ENCODE results near the gene IGF2BP2. TPM values are rescaled to one million over a fixed set of nuclear protein-coding genes. Genes with fewer than 3 reads are reported as not detected.

The IGF2BP2 gene
- total RNA-seq, 1 experiment from 2014 or later, result 154 TPM

DNA sequence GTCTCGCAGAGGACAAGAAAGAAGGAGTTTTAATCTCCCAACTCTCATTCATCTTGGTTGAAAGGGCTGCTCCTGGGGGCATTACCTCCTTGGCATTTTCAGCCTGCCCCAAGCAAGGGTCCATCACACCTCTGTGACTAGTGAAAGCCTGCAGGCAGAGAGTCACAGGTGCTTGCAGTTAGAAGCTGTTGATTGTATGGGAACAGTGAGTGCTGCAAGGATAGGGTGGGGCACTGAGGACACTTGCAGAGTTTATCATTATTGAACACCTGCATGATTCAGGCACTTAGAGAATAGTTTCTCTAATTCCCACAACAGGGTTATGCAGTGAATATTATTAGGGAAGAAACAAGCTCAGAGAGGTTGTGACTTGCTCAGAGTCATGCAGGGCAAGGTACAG lies 41.7 kb upstream of the IGF2BP2 start:
- DNase-seq (ENCODE audit: unreplicated experiment), result no peak
- no peaks in the 10 kb centered on the region for H3K36me3 Mint-ChIP-seq (ENCODE audit: insufficient read depth, unreplicated experiment)
- POLR2A ChIA-PET, result interaction anchor here (0.6 to 1.2 kb wide), 5 partner anchors 27 to 154 kb away, joined by 3 to 4 read pairs (median 3); no protein-coding TSS in a partner anchor
- intact Hi-C loops (cut with micrococcal nuclease), result no loop called here
- H3K27ac Mint-ChIP-seq (ENCODE audit: low read depth, unreplicated experiment), result no peak overlapping the region
- BruUV-seq (replicated peaks), result no TSS peak
- peaks cover 5% of the 10 kb centered on the region for H3K4me1 Mint-ChIP-seq (ENCODE audit: insufficient read depth, unreplicated experiment)
- TF ChIP-seq, protein P1, sequence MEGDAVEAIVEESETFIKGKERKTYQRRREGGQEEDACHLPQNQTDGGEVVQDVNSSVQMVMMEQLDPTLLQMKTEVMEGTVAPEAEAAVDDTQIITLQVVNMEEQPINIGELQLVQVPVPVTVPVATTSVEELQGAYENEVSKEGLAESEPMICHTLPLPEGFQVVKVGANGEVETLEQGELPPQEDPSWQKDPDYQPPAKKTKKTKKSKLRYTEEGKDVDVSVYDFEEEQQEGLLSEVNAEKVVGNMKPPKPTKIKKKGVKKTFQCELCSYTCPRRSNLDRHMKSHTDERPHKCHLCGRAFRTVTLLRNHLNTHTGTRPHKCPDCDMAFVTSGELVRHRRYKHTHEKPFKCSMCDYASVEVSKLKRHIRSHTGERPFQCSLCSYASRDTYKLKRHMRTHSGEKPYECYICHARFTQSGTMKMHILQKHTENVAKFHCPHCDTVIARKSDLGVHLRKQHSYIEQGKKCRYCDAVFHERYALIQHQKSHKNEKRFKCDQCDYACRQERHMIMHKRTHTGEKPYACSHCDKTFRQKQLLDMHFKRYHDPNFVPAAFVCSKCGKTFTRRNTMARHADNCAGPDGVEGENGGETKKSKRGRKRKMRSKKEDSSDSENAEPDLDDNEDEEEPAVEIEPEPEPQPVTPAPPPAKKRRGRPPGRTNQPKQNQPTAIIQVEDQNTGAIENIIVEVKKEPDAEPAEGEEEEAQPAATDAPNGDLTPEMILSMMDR (IDR thresholded peaks at IDR 0.05; ENCODE audit: unreplicated experiment), result no peak
- CTCF ChIA-PET, result interaction anchor here (1.0 to 1.5 kb wide), 4 partner anchors 41 to 206 kb away, joined by 3 to 4 read pairs (median 3); no protein-coding TSS in a partner anchor
- H3K27me3 Mint-ChIP-seq (ENCODE audit: insufficient read depth, unreplicated experiment), result no peaks in the 10 kb centered on the region
- H3K4me3 Mint-ChIP-seq (ENCODE audit: unreplicated experiment), result no peak overlapping the region
- no peaks in the 10 kb centered on the region for H3K9me3 Mint-ChIP-seq (ENCODE audit: unreplicated experiment)

DNA sequence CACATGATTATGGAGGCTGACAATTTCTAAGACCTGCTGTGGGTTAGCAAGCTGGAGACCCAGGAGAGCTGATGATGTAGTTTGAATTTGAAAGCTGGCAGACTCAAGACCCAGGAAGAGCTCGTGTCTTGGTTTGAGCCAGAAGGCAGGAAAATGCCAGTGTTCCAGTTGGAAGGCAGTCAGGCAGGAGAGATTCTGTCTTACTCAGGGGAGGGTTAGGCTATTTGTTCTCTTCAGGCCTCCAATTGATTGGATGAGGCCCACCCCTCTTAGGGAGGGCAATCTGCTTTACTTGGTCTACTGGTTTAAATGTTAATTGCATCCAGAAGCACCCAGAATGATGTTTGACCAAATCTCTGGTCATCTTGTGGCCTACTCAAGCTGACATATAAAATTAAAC lies 40.4 kb upstream of the IGF2BP2 start:
- no peak overlapping the region for H3K4me3 Mint-ChIP-seq (ENCODE audit: unreplicated experiment)
- no peaks in the 10 kb centered on the region for H3K27me3 Mint-ChIP-seq (ENCODE audit: insufficient read depth, unreplicated experiment)
- H3K4me1 Mint-ChIP-seq (ENCODE audit: insufficient read depth, unreplicated experiment), result peaks cover 5% of the 10 kb centered on the region
- CTCF ChIA-PET, result interaction anchor here (0.6 to 1.5 kb wide), 3 partner anchors 9 to 204 kb away, joined by 3 to 4 read pairs (median 3); no protein-coding TSS in a partner anchor
- no peak for DNase-seq (ENCODE audit: unreplicated experiment)
- H3K27ac Mint-ChIP-seq (ENCODE audit: low read depth, unreplicated experiment), result no peak overlapping the region
- H3K9me3 Mint-ChIP-seq (ENCODE audit: unreplicated experiment), result no peaks in the 10 kb centered on the region
- H3K36me3 Mint-ChIP-seq (ENCODE audit: insufficient read depth, unreplicated experiment), result no peaks in the 10 kb centered on the region
- intact Hi-C loops (cut with micrococcal nuclease), result no loop called here
- no TSS peak for BruUV-seq (replicated peaks)
- POLR2A ChIA-PET, result no interaction called here
- TF ChIP-seq, protein P1 (IDR thresholded peaks at IDR 0.05; ENCODE audit: unreplicated experiment), result no peak

DNA sequence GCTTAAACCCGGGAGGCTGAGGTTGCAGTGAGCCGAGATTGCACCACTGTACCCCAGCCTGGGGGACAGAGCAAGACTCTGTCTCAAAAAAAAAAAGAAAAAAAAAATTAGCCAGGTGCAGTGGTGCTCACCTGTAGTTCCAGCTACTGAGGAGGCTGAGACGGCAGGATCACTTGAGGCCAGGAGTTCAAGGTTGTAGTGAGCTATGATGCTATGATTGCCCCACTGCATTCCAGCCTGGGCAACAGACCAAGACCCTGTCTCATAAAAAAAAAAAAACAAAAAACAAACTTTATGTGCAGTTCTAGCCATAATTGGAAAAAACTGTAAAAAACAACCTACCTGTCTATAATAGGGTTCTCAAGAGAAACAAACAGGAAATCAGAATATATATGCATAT lies 39.9 kb upstream of the IGF2BP2 start:
- H3K27ac Mint-ChIP-seq (ENCODE audit: low read depth, unreplicated experiment), result no peak overlapping the region
- no peak overlapping the region for H3K4me3 Mint-ChIP-seq (ENCODE audit: unreplicated experiment)
- no peaks in the 10 kb centered on the region for H3K9me3 Mint-ChIP-seq (ENCODE audit: unreplicated experiment)
- TF ChIP-seq, protein P1 (IDR thresholded peaks at IDR 0.05; ENCODE audit: unreplicated experiment), result no peak
- no TSS peak for BruUV-seq (replicated peaks)
- ChIA-PET CTCF (interaction anchor here (1.1 kb wide), 1 partner anchor 11 kb away, joined by 4 read pairs; no protein-coding TSS in a partner anchor), POLR2A (interaction anchor here (1.0 kb wide), 1 partner anchor 157 kb away, joined by 3 read pairs; no protein-coding TSS in a partner anchor)
- H3K4me1 Mint-ChIP-seq (ENCODE audit: insufficient read depth, unreplicated experiment), result peaks cover 5% of the 10 kb centered on the region
- intact Hi-C loops (cut with micrococcal nuclease), result no loop called here
- H3K27me3 Mint-ChIP-seq (ENCODE audit: insufficient read depth, unreplicated experiment), result no peaks in the 10 kb centered on the region
- H3K36me3 Mint-ChIP-seq (ENCODE audit: insufficient read depth, unreplicated experiment), result no peaks in the 10 kb centered on the region
- no peak for DNase-seq (ENCODE audit: unreplicated experiment)

GRCh38 chr3:185862920-185863319 lies 38.1 kb upstream of the IGF2BP2 start:
- TF ChIP-seq, protein P1 (IDR thresholded peaks at IDR 0.05; ENCODE audit: unreplicated experiment), result no peak
- BruUV-seq (replicated peaks), result no TSS peak
- H3K9me3 Mint-ChIP-seq (ENCODE audit: unreplicated experiment), result no peaks in the 10 kb centered on the region
- no peak overlapping the region for H3K27ac Mint-ChIP-seq (ENCODE audit: low read depth, unreplicated experiment)
- CTCF ChIA-PET, result no interaction called here
- no peak overlapping the region for H3K4me3 Mint-ChIP-seq (ENCODE audit: unreplicated experiment)
- peaks cover 5% of the 10 kb centered on the region for H3K4me1 Mint-ChIP-seq (ENCODE audit: insufficient read depth, unreplicated experiment)
- no peaks in the 10 kb centered on the region for H3K27me3 Mint-ChIP-seq (ENCODE audit: insufficient read depth, unreplicated experiment)
- DNase-seq (ENCODE audit: unreplicated experiment), result no peak
- intact Hi-C loops (cut with micrococcal nuclease), result no loop called here
- POLR2A ChIA-PET, result interaction anchor here (0.7 kb wide), 1 partner anchor 25 kb away, joined by 3 read pairs; no protein-coding TSS in a partner anchor
- H3K36me3 Mint-ChIP-seq (ENCODE audit: insufficient read depth, unreplicated experiment), result no peaks in the 10 kb centered on the region

All from MCF 10A (cell line).